ENCODE results near the gene SPATA16.

DNA sequence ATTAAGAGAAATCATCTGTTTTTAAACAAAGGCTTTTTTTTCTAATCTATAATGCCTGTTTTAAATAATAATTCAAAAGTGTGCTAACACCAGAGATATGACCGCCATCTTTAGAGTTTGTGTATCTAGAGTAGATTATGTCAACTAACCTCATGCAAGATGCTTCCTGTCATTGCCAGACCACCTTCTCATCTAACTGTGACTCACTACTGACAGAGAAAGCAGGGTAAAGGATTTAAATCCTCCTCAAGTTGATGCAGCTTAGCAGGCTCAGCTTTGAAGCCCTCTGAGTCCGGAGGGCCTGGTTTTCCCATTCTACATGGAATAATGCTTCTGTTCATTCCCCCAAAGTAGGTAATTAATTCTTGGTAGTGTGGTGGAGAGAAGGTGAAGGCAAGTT, 282.0 kb downstream of the SPATA16 start:
- TF ChIP-seq, protein P1, sequence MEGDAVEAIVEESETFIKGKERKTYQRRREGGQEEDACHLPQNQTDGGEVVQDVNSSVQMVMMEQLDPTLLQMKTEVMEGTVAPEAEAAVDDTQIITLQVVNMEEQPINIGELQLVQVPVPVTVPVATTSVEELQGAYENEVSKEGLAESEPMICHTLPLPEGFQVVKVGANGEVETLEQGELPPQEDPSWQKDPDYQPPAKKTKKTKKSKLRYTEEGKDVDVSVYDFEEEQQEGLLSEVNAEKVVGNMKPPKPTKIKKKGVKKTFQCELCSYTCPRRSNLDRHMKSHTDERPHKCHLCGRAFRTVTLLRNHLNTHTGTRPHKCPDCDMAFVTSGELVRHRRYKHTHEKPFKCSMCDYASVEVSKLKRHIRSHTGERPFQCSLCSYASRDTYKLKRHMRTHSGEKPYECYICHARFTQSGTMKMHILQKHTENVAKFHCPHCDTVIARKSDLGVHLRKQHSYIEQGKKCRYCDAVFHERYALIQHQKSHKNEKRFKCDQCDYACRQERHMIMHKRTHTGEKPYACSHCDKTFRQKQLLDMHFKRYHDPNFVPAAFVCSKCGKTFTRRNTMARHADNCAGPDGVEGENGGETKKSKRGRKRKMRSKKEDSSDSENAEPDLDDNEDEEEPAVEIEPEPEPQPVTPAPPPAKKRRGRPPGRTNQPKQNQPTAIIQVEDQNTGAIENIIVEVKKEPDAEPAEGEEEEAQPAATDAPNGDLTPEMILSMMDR (IDR thresholded peaks at IDR 0.05), result no peak
- TF ChIP-seq POLR2AphosphoS5 (IDR thresholded peaks at IDR 0.05) (no peak), POLR2A (IDR thresholded peaks at IDR 0.05) (no peak)

Measured in suprapubic skin (tissue), 4 donors.